ENCODE data around the gene CCAR1. TPM values are rescaled to one million over a fixed set of nuclear protein-coding genes. Genes with fewer than 3 reads are reported as not detected.

CCAR1 gene
- total and polyA plus RNA-seq, 2 of the 13 experiments (the other 11 are each of a cell fraction or from before 2014, with no cell fraction given) = 74.5 to 81.6 TPM

- TF ChIP-seq SUZ12 (IDR thresholded peaks at IDR 0.05; ENCODE audit: low read depth, low read length) = no peak
- peak; percentile 65 for TF ChIP-seq SOX5 (CRISPR knock-in tag; IDR thresholded peaks at IDR 0.05; ENCODE audit: borderline replicate concordance)
- 0 out of 2 replicates have a peak, but pooled peaks have one; percentile 36 for TF ChIP-seq AHDC1 (CRISPR knock-in tag; IDR thresholded peaks at IDR 0.05; ENCODE audit: borderline replicate concordance)
- TF ChIP-seq HNRNPH1 (optimal IDR thresholded peaks at IDR 0.05; ENCODE audit: low read depth, low read length) = no peak
- TF ChIP-seq YEATS2 (CRISPR knock-in tag; IDR thresholded peaks at IDR 0.05; ENCODE audit: borderline replicate concordance) = peak; percentile 59; the same call in 1 of the 2 replicates
- TF ChIP-seq TCF7L2 (IDR thresholded peaks at IDR 0.05; ENCODE audit: low read depth, low read length) = no peak
- TF ChIP-seq MXI1 (IDR thresholded peaks at IDR 0.05; ENCODE audit: borderline replicate concordance, low read depth, low read length) = no peak; the same call in 2 of the 3 replicates
- no peak for TF ChIP-seq ZNF7 (CRISPR knock-in tag; IDR thresholded peaks at IDR 0.05)
- peak; percentile 29; the same call in 1 of the 2 replicates for TF ChIP-seq AHR (CRISPR knock-in tag; IDR thresholded peaks at IDR 0.05)
- peak; percentile 80 for TF ChIP-seq SAP130 (CRISPR knock-in tag; IDR thresholded peaks at IDR 0.05; ENCODE audit: low read depth)
- no peak for TF ChIP-seq HES4 (CRISPR knock-in tag; IDR thresholded peaks at IDR 0.05; ENCODE audit: borderline replicate concordance)
- TF ChIP-seq ATF2 (CRISPR knock-in tag; IDR thresholded peaks at IDR 0.05) = no peak; the same call in 1 of the 2 replicates
- TF ChIP-seq MEIS2 (CRISPR knock-in tag; IDR thresholded peaks at IDR 0.05) = no peak; the same call in 1 of the 2 replicates
- TF ChIP-seq ZSCAN5A (CRISPR knock-in tag; IDR thresholded peaks at IDR 0.05; ENCODE audit: borderline replicate concordance) = no peak; the same call in none of the 2 replicates
- TF ChIP-seq ZFYVE20 (CRISPR knock-in tag; IDR thresholded peaks at IDR 0.05; ENCODE audit: borderline replicate concordance, low read depth) = 0 out of 2 replicates have a peak, but pooled peaks have one; percentile 76
- TF ChIP-seq CC2D1A (CRISPR knock-in tag; IDR thresholded peaks at IDR 0.05) = no peak
- TF ChIP-seq TAF1 (CRISPR knock-in tag; IDR thresholded peaks at IDR 0.05) = peak; percentile 81
- peak; percentile 82; the same call in 1 of the 2 replicates for TF ChIP-seq HOXD1 (CRISPR knock-in tag; IDR thresholded peaks at IDR 0.05)
- peak; percentile 86; the same call in 1 of the 2 replicates for TF ChIP-seq ZNF20 (CRISPR knock-in tag; IDR thresholded peaks at IDR 0.05)
- peak; percentile 67; the same call in 1 of the 2 replicates for TF ChIP-seq ATF1 (CRISPR knock-in tag; IDR thresholded peaks at IDR 0.05)
Observed at GRCh38 chr10:68720793-68721672, at the start of gene CCAR1 (continued).

All from HepG2 (cell line).